GM21619 (cell line): ENCODE data around the gene ADCY1.

Experiments
- ATAC-seq: cut with Tn5 transposase; IDR thresholded peaks from one replicate; pipeline ENCODE4 v1.9.1; 2021; ENCODE audit not compliant: unreplicated experiment

The ADCY1 gene

GRCh38 chr7:45663167-45663921 lies 89.2 kb downstream of the ADCY1 start:
- no peak for ATAC-seq

GRCh38 chr7:45663965-45664633 lies 89.9 kb downstream of the ADCY1 start:
- ATAC-seq = no peak

GRCh38 chr7:45665172-45665571 lies 91.0 kb downstream of the ADCY1 start:
- ATAC-seq = no peak

- ATAC-seq = no peak
These were observed 96.1 kb downstream of the ADCY1 start for GRCh38 chr7:45670227-45670626.

- ATAC-seq = no peak
These were observed 96.5 kb downstream of the ADCY1 start for GRCh38 chr7:45670717-45671116.

GRCh38 chr7:45677311-45677900 lies 103.2 kb downstream of the ADCY1 start:
- no peak for ATAC-seq

- ATAC-seq = no peak
These were observed 105.3 kb downstream of the ADCY1 start for GRCh38 chr7:45679516-45679915.

GRCh38 chr7:45680776-45681175 lies 106.6 kb downstream of the ADCY1 start:
- ATAC-seq = no peak

GRCh38 chr7:45681596-45682357 lies 107.6 kb downstream of the ADCY1 start:
- ATAC-seq = no peak

GRCh38 chr7:45682358-45682735 lies 108.2 kb downstream of the ADCY1 start:
- ATAC-seq = no peak

GRCh38 chr7:45682836-45683555 lies 108.8 kb downstream of the ADCY1 start:
- no peak for ATAC-seq

- ATAC-seq = no peak
These were observed 109.5 kb downstream of the ADCY1 start for GRCh38 chr7:45683556-45684148.

- ATAC-seq = no peak
These were observed 110.9 kb downstream of the ADCY1 start for GRCh38 chr7:45684910-45685618.

GRCh38 chr7:45685619-45686240 lies 111.6 kb downstream of the ADCY1 start:
- no peak for ATAC-seq

- ATAC-seq = no peak
These were observed 112.4 kb downstream of the ADCY1 start for GRCh38 chr7:45686441-45687184.

GRCh38 chr7:45687185-45687560 lies 113.0 kb downstream of the ADCY1 start:
- no peak for ATAC-seq

GRCh38 chr7:45687721-45688120 lies 113.6 kb downstream of the ADCY1 start:
- ATAC-seq = no peak

GRCh38 chr7:45688382-45688781 lies 114.2 kb downstream of the ADCY1 start:
- ATAC-seq = no peak
